HepG2 (cell line): ENCODE data around the gene FBXO9. TPM values are rescaled to one million over a fixed set of nuclear protein-coding genes. Genes with fewer than 3 reads are reported as not detected.

Source experiments
- CCDC6 ChIP-seq: sonication (generic); formaldehyde crosslinking; IDR thresholded peaks from 2 replicates; pipeline ENCODE4 v1.8.1; 2022; ENCODE audit warnings: mild to moderate bottlenecking, missing genetic modification reagents, moderate library complexity
- NFKB2 ChIP-seq: sonication (generic); formaldehyde crosslinking; IDR thresholded peaks from 2 replicates; pipeline ENCODE4 v1.4.0; 2020; ENCODE audit warnings: missing genetic modification reagents, borderline replicate concordance
- TGIF2 ChIP-seq: IDR thresholded peaks from 2 replicates; pipeline ENCODE4 v1.6.1; 2016; ENCODE audit warnings: control low read depth, missing compliant biosample characterization
- ZBTB20 ChIP-seq: sonication (generic); formaldehyde crosslinking; IDR thresholded peaks from 2 replicates; pipeline ENCODE4 v1.8.1; 2023; ENCODE audit warnings: missing genetic modification reagents, low read depth, mild to moderate bottlenecking, borderline replicate concordance
- ZNF343 ChIP-seq: sonication (generic); formaldehyde crosslinking; IDR thresholded peaks from 2 replicates; pipeline ENCODE4 v1.4.0; 2020; ENCODE audit warnings: mild to moderate bottlenecking, missing genetic modification reagents
- ZNF589 ChIP-seq: sonication (generic); formaldehyde crosslinking; conservative IDR thresholded peaks from 2 replicates; pipeline ENCODE4 v1.8.0; 2022; ENCODE audit warnings: mild to moderate bottlenecking, moderate library complexity, missing genetic modification reagents
- ZNF747 ChIP-seq: sonication (generic); formaldehyde crosslinking; IDR thresholded peaks from 2 replicates; pipeline ENCODE4 v1.8.1; 2023; ENCODE audit warnings: missing genetic modification reagents, mild to moderate bottlenecking, borderline replicate concordance
- ZNF792 ChIP-seq: IDR thresholded peaks from 2 replicates; pipeline ENCODE4 v1.6.1; 2016
- polyA plus RNA-seq, 8 experiments: library from polyadenylated mRNA; depleted of rRNA in 3 of 8; stranded (reverse) in 7 of 8; unstranded in 1 of 8; fragments of >200 nt; fragmentation: Illumina TruSeq in 4 of 8; extraction: Trizol in 4 of 8; gene quantifications; 2 replicates each; pipeline versions ENCODE4 v1.2.1 to v1.2.3, GENCODE V29; 2011 to 2016; ENCODE audit warnings: low read depth in 4 of 8, missing spikeins in 1 of 8, mixed read lengths in 1 of 8; ENCODE audit not compliant: insufficient read depth in 1 of 8
- total RNA-seq, 5 experiments: library from RNA; depleted of rRNA; stranded (reverse); fragments of >200 nt; fragmentation: Illumina TruSeq; extraction: Trizol; gene quantifications; 2 replicates each; pipeline ENCODE4 v1.2.3, GENCODE V29; 2016; ENCODE audit warnings: low read depth in 1 of 5
- TF ChIP-seq, protein P1 (sequence below): sonication (generic); formaldehyde crosslinking; IDR thresholded peaks from 2 replicates; pipeline ENCODE4 v1.4.0; 2020; ENCODE audit warnings: mild to moderate bottlenecking, missing genetic modification reagents
- TF ChIP-seq, protein P2 (sequence below): sonication (generic); formaldehyde crosslinking; IDR thresholded peaks from 2 replicates; pipeline ENCODE4 v1.4.0; 2020; ENCODE audit warnings: missing genetic modification reagents
- TF ChIP-seq, protein P3 (sequence below): sonication (generic); formaldehyde crosslinking; IDR thresholded peaks from 2 replicates; pipeline ENCODE4 v1.4.0; 2020; ENCODE audit warnings: missing genetic modification reagents, borderline replicate concordance
- TF ChIP-seq, protein P4 (sequence below): sonication (generic); formaldehyde crosslinking; IDR thresholded peaks from 2 replicates; pipeline ENCODE4 v1.4.0; 2020; ENCODE audit warnings: mild to moderate bottlenecking, missing genetic modification reagents
- TF ChIP-seq, protein P5 (sequence below): sonication (generic); formaldehyde crosslinking; IDR thresholded peaks from 2 replicates; pipeline ENCODE4 v1.5.1; 2020; ENCODE audit warnings: missing genetic modification reagents, mild to moderate bottlenecking, borderline replicate concordance
- TF ChIP-seq, protein P6 (sequence below), 2 experiments: sonication (generic) in 1 of 2; formaldehyde crosslinking in 1 of 2; IDR thresholded peaks; 2 replicates each; pipeline versions ENCODE4 v1.4.0 to v1.6.1; 2016 to 2020; ENCODE audit warnings: borderline replicate concordance in 1 of 2, low read depth in 1 of 2, mild to moderate bottlenecking in 1 of 2, missing genetic modification reagents in 1 of 2

FBXO9 gene
- total and polyA plus RNA-seq, 2 of the 13 experiments (the other 11 are each of a cell fraction or from before 2014, with no cell fraction given) = 64.3 to 98.4 TPM

DNA sequence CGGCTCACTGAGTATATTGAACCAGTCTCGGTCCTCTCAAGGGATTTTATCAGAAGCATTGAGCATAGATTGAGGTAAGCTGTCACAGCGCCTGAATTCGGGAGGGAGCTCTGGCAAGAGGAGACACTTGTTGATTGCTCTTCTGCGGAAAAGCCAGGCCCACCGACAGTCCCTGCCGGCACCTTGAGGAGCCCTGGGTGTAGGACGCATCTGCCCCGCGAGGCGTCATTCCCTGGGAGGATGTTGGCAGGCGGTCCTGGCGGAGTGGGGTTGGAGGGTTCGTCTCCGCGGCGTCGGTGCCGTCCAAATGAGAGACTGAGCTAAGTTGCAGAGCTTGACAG lies 843 bp downstream of the FBXO9 start (continued):
- TF ChIP-seq, protein P1, sequence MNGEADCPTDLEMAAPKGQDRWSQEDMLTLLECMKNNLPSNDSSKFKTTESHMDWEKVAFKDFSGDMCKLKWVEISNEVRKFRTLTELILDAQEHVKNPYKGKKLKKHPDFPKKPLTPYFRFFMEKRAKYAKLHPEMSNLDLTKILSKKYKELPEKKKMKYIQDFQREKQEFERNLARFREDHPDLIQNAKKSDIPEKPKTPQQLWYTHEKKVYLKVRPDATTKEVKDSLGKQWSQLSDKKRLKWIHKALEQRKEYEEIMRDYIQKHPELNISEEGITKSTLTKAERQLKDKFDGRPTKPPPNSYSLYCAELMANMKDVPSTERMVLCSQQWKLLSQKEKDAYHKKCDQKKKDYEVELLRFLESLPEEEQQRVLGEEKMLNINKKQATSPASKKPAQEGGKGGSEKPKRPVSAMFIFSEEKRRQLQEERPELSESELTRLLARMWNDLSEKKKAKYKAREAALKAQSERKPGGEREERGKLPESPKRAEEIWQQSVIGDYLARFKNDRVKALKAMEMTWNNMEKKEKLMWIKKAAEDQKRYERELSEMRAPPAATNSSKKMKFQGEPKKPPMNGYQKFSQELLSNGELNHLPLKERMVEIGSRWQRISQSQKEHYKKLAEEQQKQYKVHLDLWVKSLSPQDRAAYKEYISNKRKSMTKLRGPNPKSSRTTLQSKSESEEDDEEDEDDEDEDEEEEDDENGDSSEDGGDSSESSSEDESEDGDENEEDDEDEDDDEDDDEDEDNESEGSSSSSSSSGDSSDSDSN = peak; percentile 42
- TF ChIP-seq, protein P2, sequence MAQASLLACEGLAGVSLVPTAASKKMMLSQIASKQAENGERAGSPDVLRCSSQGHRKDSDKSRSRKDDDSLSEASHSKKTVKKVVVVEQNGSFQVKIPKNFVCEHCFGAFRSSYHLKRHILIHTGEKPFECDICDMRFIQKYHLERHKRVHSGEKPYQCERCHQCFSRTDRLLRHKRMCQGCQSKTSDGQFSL (CRISPR knock-in tag) = peak; percentile 16; the same call in 1 of the 2 replicates
- TF ChIP-seq ZNF343 (0 out of 2 replicates have a peak, but pooled peaks have one; percentile 6), CCDC6 (CRISPR knock-in tag) (peak; percentile 22; the same call in 1 of the 2 replicates), ZNF792 (CRISPR knock-in tag) (0 out of 2 replicates have a peak, but pooled peaks have one; percentile 24), NFKB2 (CRISPR knock-in tag) (0 out of 2 replicates have a peak, but pooled peaks have one; percentile 40), ZNF747 (no peak), ZBTB20 (CRISPR knock-in tag) (0 out of 2 replicates have a peak, but pooled peaks have one; percentile 18), ZNF589 (CRISPR knock-in tag) (no peak), TGIF2 (CRISPR knock-in tag) (0 out of 2 replicates have a peak, but pooled peaks have one; percentile 30)
- TF ChIP-seq, protein P3, sequence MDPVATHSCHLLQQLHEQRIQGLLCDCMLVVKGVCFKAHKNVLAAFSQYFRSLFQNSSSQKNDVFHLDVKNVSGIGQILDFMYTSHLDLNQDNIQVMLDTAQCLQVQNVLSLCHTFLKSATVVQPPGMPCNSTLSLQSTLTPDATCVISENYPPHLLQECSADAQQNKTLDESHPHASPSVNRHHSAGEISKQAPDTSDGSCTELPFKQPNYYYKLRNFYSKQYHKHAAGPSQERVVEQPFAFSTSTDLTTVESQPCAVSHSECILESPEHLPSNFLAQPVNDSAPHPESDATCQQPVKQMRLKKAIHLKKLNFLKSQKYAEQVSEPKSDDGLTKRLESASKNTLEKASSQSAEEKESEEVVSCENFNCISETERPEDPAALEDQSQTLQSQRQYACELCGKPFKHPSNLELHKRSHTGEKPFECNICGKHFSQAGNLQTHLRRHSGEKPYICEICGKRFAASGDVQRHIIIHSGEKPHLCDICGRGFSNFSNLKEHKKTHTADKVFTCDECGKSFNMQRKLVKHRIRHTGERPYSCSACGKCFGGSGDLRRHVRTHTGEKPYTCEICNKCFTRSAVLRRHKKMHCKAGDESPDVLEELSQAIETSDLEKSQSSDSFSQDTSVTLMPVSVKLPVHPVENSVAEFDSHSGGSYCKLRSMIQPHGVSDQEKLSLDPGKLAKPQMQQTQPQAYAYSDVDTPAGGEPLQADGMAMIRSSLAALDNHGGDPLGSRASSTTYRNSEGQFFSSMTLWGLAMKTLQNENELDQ (CRISPR knock-in tag) = peak; percentile 59; the same call in 1 of the 2 replicates
- TF ChIP-seq, protein P4, sequence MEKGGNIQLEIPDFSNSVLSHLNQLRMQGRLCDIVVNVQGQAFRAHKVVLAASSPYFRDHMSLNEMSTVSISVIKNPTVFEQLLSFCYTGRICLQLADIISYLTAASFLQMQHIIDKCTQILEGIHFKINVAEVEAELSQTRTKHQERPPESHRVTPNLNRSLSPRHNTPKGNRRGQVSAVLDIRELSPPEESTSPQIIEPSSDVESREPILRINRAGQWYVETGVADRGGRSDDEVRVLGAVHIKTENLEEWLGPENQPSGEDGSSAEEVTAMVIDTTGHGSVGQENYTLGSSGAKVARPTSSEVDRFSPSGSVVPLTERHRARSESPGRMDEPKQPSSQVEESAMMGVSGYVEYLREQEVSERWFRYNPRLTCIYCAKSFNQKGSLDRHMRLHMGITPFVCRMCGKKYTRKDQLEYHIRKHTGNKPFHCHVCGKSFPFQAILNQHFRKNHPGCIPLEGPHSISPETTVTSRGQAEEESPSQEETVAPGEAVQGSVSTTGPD (CRISPR knock-in tag) = no peak
- TF ChIP-seq, protein P5, sequence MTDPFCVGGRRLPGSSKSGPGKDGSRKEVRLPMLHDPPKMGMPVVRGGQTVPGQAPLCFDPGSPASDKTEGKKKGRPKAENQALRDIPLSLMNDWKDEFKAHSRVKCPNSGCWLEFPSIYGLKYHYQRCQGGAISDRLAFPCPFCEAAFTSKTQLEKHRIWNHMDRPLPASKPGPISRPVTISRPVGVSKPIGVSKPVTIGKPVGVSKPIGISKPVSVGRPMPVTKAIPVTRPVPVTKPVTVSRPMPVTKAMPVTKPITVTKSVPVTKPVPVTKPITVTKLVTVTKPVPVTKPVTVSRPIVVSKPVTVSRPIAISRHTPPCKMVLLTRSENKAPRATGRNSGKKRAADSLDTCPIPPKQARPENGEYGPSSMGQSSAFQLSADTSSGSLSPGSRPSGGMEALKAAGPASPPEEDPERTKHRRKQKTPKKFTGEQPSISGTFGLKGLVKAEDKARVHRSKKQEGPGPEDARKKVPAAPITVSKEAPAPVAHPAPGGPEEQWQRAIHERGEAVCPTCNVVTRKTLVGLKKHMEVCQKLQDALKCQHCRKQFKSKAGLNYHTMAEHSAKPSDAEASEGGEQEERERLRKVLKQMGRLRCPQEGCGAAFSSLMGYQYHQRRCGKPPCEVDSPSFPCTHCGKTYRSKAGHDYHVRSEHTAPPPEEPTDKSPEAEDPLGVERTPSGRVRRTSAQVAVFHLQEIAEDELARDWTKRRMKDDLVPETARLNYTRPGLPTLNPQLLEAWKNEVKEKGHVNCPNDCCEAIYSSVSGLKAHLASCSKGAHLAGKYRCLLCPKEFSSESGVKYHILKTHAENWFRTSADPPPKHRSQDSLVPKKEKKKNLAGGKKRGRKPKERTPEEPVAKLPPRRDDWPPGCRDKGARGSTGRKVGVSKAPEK = peak; percentile 88; the same call in 1 of the 2 replicates
- TF ChIP-seq, protein P6, sequence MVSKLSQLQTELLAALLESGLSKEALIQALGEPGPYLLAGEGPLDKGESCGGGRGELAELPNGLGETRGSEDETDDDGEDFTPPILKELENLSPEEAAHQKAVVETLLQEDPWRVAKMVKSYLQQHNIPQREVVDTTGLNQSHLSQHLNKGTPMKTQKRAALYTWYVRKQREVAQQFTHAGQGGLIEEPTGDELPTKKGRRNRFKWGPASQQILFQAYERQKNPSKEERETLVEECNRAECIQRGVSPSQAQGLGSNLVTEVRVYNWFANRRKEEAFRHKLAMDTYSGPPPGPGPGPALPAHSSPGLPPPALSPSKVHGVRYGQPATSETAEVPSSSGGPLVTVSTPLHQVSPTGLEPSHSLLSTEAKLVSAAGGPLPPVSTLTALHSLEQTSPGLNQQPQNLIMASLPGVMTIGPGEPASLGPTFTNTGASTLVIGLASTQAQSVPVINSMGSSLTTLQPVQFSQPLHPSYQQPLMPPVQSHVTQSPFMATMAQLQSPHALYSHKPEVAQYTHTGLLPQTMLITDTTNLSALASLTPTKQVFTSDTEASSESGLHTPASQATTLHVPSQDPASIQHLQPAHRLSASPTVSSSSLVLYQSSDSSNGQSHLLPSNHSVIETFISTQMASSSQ (IDR thresholded peaks at IDR 0.05; ENCODE audit: low read depth) = no peak
- TF ChIP-seq, protein P6 (CRISPR knock-in tag; IDR thresholded peaks at IDR 0.05; ENCODE audit: borderline replicate concordance) = 0 out of 2 replicates have a peak, but pooled peaks have one; percentile 17
